B cell (primary cell): ENCODE measurements around the gene GRK6.

Source experiments
- CTCF ChIP-seq: fragments of 200-600 bp; IDR thresholded peaks from one replicate; pipeline ENCODE4 v1.8.0; 2022; ENCODE audit warnings: antibody characterized with exemption, mild to moderate bottlenecking
- EZH2 ChIP-seq: IDR thresholded peaks from 2 replicates; pipeline ENCODE4 v1.6.1; 2012; ENCODE audit warnings: borderline replicate concordance, low read depth, mild to moderate bottlenecking, moderate library complexity, low read length; ENCODE audit not compliant: insufficient read depth, poor library complexity, severe bottlenecking

- TF ChIP-seq CTCF (no peak), EZH2 (no peak)
Measured at GRCh38 chr5:177428574-177429217, 2.2 kb downstream of the GRK6 start.
